ENCODE data around the gene RBM23. TPM values are rescaled to one million over a fixed set of nuclear protein-coding genes. Genes with fewer than 3 reads are reported as not detected.
A peak's percentile ranks its signal among the peaks of the same experiment; 100 is the strongest.

The RBM23 gene
- polyA plus RNA-seq, 2 of the 4 experiments (the other 2 are of a cell fraction): 65.8 to 68.0 TPM

- DNase-seq (ENCODE audit: low read depth in 1 of 2, low spot score in 1 of 2) (peak; percentile 67 to 91), ATAC-seq (peak; percentile 79 to 82), FAIRE-seq (no peak)
- 19% methylated on average over 11 of the region's 11 CpGs for WGBS (ENCODE audit: missing lambda C conversion rate)
- H3K27ac ChIP-seq: peak overlapping the region; percentile 87 to 93
- POLR2A ChIA-PET: interaction anchor here (1.1 to 2.9 kb wide), 3 partner anchors 14 to 32 kb away, joined by 5 to 11 read pairs (median 10); partner anchors contain the start of genes LRP10 and RBM23
- CTCF ChIA-PET: interaction anchor here (0.8 to 23.1 kb wide), 7 partner anchors 6 to 331 kb away, joined by 3 to 368 read pairs (median 9); partner anchors contain the start of genes LRP10 and REM2
- TF ChIP-seq KDM5A (IDR thresholded peaks at IDR 0.05): no peak
- no peak for TF ChIP-seq NR3C1 (IDR thresholded peaks at IDR 0.05)
- no peak for TF ChIP-seq CBX8 (IDR thresholded peaks at IDR 0.05)
- no peak for TF ChIP-seq POLR2AphosphoS2 (conservative IDR thresholded peaks at IDR 0.05; ENCODE audit: low read length)
- TF ChIP-seq MAX (IDR thresholded peaks at IDR 0.05): peak; percentile 47; the same call in 1 of the 2 replicates
- no peak for TF ChIP-seq ZSCAN20 (CRISPR knock-in tag; IDR thresholded peaks at IDR 0.05)
- no peak for TF ChIP-seq HOXB5 (CRISPR knock-in tag; IDR thresholded peaks at IDR 0.05)
- no peak for TF ChIP-seq PBX3 (IDR thresholded peaks at IDR 0.05)
- H3K4me2 ChIP-seq: peak overlapping the region; percentile 73
- H3K4me3 ChIP-seq: peak overlapping the region; percentile 61
- H3K4me1 ChIP-seq: peaks cover 18% of the 10 kb centered on the region
- H3K9me3 ChIP-seq: no peaks in the 10 kb centered on the region
Observed at GRCh38 chr14:22887260-22887989, 31.5 kb downstream of the RBM23 start.

GRCh38 chr14:22886500-22887259 lies 32.3 kb downstream of the RBM23 start:
- WGBS (ENCODE audit: missing lambda C conversion rate): 13% methylated on average over 24 of the region's 77 CpGs
- Histone ChIP-seq H3K27ac (peak overlapping the region; percentile 87 to 93), H3K4me2 (peak overlapping the region; percentile 73), H3K4me1 (peaks cover 18% of the 10 kb centered on the region), H3K4me3 (peak overlapping the region; percentile 61), H3K9me3 (no peaks in the 10 kb centered on the region)
- peak; percentile 66 to 73 for DNase-seq (ENCODE audit: low read depth in 1 of 2, low spot score in 1 of 2)
- ChIA-PET CTCF (interaction anchor here (0.6 to 23.1 kb wide), 6 partner anchors 9 to 182 kb away, joined by 3 to 368 read pairs (median 5); partner anchors contain the start of gene LRP10), POLR2A (interaction anchor here (0.5 to 2.9 kb wide), 5 partner anchors 10 to 71 kb away, joined by 3 to 11 read pairs (median 5); partner anchors contain the start of genes LRP10 and RBM23)
- TF ChIP-seq MAX (IDR thresholded peaks at IDR 0.05) (peak; percentile 91), POLR2A (IDR thresholded peaks at IDR 0.05; ENCODE audit: low read length) (peak; percentile 65), HOXB5 (CRISPR knock-in tag; IDR thresholded peaks at IDR 0.05) (peak; percentile 77), ELK1 (IDR thresholded peaks at IDR 0.05; ENCODE audit: low read depth, low read length) (no peak), BCL3 (IDR thresholded peaks at IDR 0.05) (0 out of 3 replicates have a peak, but pooled peaks have one; percentile 60), NR3C1 (IDR thresholded peaks at IDR 0.05) (no peak), TFCP2L1 (CRISPR knock-in tag; IDR thresholded peaks at IDR 0.05) (peak; percentile 49; the same call in 1 of the 2 replicates), ZNF302 (CRISPR knock-in tag; IDR thresholded peaks at IDR 0.05) (peak; percentile 54; the same call in 1 of the 2 replicates), HDAC2 (IDR thresholded peaks at IDR 0.05) (no peak), E2F6 (IDR thresholded peaks at IDR 0.05; ENCODE audit: borderline replicate concordance, low read depth) (peak; percentile 93), POLR2AphosphoS2 (conservative IDR thresholded peaks at IDR 0.05; ENCODE audit: low read length) (no peak), NPAS2 (CRISPR knock-in tag; IDR thresholded peaks at IDR 0.05; ENCODE audit: borderline replicate concordance) (no peak), JUNB (IDR thresholded peaks at IDR 0.05) (no peak), JUN (IDR thresholded peaks at IDR 0.05) (0 out of 5 replicates have a peak, but pooled peaks have one; percentile 34 to 60), EHF (CRISPR knock-in tag; IDR thresholded peaks at IDR 0.05) (peak; percentile 59; the same call in 1 of the 2 replicates), MAZ (IDR thresholded peaks at IDR 0.05; ENCODE audit: borderline replicate concordance, low read depth, low read length) (no peak)
- peak; percentile 78 to 80 for ATAC-seq
- FAIRE-seq: no peak
